ENCODE data around the gene UPB1.

DNA sequence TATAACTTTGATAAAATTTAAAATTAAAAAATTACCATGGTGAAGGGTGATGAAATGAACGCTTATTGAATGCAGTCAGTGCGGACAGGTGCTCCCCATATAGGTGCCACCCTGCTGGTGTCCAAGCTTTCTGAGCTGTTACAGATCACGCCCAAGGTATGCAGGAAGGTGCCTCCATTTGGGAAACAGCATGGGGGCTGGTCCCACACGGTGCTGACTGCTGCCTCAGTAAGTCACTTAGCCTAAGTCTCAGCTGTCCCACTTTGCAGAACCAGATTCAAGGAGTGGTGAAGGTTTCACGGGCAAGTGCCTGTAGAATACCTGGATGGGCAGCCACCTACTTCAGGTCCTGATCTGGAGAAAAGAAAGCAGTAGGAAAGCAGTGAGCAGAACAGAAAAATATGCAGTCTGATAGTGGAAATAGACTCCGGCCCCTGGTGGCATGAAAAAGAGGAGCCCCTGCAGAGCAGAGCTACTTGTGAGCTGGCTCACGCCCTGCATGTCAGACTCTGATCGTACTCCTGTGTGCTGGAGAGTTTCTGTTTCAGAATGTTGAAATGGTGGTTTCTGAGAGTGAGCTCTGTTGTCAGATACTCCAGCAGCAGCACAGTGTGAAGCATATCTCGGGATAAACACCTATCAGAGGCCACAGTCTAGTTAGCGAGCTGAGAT, 34.6 kb upstream of the UPB1 start:
- TF ChIP-seq YY1 (IDR thresholded peaks at IDR 0.05; ENCODE audit: low read depth) = peak; percentile 44; the same call in 1 of the 2 replicates
- no peak for TF ChIP-seq CEBPB (IDR thresholded peaks at IDR 0.05)
- no peak for TF ChIP-seq RAD21 (IDR thresholded peaks at IDR 0.05; ENCODE audit: low read depth)

All from Ishikawa (cell line).